AG09319 (cell line): ENCODE measurements around the gene GABBR2.
"Not testable (repeated sequence)": the region's sequence is repeated elsewhere in the genome, so short reads cannot be mapped to it uniquely, and the experiment has no call there.

Experiments used
- DNase-seq: peaks from one replicate; pipeline ENCODE4 v3.0.0-alpha.2; 2010; ENCODE audit warnings: low read depth; ENCODE audit errors: extremely low read depth
- TF ChIP-seq, protein P1 (sequence below): IDR thresholded peaks from 2 replicates; pipeline ENCODE4 v1.5.1; 2011; ENCODE audit warnings: low read depth, mild to moderate bottlenecking, inconsistent platforms, low read length, moderate library complexity

Gene GABBR2

DNA sequence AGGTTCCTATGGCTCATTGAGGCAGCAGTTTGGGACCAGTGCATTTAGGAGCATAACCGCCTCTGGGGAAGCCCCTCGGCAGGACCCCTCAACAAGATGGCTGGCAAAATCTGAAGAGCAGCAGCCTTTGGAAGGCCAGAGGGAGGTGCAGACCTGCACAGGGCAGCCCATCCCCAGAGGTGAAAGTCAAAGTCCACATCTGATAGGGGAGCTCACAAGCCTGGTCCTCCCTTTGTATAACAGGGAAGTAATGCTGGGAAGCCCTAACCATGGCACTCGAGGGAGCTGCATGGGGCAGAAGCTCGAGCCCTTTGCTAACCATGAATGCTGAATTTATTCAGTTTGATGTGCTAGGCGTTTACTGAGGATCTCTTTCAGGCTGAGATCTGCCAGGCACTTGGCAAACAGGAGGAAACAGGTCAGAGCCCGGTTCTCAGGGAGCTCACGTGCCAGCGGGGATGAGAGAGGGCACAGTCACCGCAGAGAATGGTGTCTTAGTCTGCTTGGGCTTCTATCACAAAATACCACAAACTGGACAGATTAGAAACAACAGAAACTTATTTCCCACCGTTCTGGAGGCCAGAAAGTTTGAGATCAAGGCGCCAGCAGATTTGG, 114.1 kb downstream of the GABBR2 start:
- TF ChIP-seq, protein P1, sequence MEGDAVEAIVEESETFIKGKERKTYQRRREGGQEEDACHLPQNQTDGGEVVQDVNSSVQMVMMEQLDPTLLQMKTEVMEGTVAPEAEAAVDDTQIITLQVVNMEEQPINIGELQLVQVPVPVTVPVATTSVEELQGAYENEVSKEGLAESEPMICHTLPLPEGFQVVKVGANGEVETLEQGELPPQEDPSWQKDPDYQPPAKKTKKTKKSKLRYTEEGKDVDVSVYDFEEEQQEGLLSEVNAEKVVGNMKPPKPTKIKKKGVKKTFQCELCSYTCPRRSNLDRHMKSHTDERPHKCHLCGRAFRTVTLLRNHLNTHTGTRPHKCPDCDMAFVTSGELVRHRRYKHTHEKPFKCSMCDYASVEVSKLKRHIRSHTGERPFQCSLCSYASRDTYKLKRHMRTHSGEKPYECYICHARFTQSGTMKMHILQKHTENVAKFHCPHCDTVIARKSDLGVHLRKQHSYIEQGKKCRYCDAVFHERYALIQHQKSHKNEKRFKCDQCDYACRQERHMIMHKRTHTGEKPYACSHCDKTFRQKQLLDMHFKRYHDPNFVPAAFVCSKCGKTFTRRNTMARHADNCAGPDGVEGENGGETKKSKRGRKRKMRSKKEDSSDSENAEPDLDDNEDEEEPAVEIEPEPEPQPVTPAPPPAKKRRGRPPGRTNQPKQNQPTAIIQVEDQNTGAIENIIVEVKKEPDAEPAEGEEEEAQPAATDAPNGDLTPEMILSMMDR: no peak
- DNase-seq: no peak

DNA sequence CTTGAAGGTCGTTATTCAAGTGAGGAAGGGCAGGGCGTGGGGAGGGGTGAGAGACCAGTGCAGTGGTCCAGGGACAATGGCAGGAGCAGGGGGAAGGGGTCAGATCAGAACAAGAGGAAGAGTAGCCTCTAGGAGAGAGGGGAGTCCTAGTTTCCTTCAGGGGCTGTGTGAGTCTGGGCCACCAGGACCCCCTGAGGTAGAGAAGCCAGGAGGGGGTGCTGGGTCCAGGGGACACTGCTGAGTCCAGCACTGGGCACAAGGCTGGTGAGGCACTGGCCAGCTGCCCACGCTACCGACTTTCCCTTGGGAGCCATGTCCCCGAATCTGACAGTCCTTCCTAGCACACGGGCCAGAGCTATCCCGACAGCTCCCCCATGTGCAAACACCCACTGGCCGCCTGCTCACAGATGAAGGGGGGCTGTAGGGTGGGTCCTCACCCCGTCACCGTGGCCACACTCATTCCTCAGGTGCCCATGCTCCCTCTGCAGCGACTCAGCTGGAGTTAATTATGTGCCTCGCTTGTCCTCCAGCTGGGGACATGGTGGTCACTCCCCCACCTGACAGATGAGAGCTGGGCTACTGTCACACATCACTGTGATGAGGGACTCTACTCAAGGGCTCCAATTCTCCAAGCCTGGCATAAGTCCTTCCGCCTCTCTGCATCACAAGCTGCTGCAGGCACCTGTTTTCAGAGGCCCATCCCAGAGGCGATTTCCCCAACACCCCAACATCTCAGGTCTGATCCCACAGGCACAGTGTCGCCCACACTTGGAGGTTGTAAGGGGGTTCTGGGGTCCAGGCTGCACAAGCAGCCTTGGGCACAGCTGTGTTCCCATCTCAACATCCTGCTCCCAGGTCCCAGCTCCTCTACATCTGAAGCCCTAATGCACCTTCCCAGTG, 115.1 kb downstream of the GABBR2 start:
- no peak for DNase-seq
- TF ChIP-seq, protein P1: no peak

DNA sequence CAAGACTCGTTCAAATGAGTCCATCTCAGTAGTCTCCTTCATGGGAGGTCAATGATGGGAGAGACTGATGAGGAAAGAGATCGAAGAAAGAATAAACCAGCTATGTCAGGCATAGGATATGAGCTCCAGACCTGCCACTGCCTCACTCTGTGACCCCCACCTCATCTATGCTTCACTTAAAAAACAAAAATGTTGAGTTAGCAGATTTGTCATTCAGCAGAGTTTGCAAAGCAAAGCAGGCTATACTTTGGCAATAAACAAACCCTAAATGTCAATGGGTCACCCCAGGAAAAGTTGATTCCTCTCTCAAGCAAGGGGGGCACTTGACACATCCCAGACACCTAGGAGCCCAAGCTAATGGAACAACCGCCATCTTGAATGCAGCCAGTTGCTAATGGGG, 117.0 kb downstream of the GABBR2 start:
- DNase-seq: no peak
- TF ChIP-seq, protein P1: no peak

DNA sequence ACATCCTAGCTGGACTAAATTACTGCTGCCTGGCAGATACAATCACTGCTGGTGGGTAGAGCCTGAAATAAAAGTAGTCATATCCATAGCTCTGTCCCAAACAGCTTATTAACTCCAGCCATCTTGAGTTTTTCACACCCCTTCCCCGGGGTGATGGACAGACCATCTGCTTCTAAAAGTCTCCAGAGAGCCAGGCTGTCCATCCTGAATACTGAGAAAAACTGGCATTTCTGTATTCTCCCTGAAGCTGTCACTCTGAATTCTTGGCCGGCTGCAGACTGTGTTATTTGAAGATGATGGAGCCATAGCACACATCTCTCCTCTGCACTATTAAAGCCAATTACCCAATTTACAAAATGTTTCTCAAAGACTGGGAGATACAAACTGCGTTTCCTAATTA, 118.6 kb downstream of the GABBR2 start:
- no peak for DNase-seq
- TF ChIP-seq, protein P1: no peak

DNA sequence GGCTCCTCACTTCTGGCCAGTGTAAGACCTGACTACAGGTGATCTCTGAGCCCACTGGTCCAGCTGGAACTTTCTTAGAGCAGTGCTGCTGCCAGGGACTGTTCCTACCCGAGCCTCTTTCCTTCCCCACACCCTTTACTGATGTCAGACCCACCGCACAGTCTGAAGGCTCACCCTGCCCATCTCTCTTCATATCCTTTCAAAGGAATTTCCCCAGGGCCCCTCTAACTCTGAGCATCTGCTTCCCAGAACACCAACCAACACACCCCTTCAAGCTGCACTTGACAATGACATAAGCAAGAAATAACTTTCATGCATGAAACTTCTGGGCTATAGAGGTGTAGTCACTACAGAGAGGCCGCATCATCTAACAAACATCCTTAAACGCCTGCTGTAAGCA, 119.6 kb downstream of the GABBR2 start:
- TF ChIP-seq, protein P1: no peak
- no peak for DNase-seq

DNA sequence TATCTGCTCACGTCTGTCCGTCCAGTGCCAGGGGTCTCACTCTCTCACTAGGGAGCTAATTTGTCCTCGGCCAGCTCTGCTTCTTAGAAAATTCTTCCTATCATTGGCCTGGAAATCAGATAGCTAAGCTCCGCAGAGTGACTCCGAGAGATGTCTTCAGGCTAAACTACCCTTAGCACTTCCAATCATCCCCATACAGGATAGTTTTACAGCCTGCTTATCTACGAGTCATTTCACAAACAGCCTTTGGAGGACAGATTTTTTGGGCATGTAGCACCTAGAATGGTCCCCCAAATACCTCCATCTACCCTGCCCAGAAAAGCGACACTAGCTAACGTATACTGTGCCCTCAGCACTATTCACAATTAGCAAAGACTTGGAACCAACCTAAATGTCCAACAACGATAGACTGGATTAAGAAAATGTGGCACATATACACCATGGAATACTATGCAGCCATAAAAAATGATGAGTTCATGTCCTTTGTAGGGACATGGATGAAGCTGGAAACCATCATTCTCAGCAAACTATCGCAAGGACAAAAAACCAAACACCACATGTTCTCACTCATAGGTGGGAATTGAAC, 123.8 kb downstream of the GABBR2 start:
- DNase-seq: not testable (repeated sequence)

DNA sequence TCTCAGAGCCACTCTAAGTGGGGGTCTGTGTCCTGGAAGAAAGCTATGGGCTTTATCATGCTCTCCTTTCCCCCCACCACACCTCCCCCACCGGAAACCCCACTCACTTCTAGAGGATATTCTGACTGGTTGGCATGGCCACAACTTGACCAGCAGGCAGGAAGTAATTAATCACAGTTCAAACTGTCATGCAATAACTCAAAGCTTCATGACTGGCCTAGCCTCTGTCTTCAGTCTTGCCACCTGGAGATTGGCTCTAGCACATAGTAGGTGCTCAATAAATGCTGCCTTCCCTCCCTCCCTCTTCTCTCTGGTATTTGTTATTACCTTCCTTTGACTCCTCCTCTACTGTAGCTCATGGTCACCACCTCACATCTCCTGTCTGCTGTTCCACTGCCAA, 124.7 kb downstream of the GABBR2 start:
- TF ChIP-seq, protein P1: no peak
- no peak for DNase-seq
